ENCODE measurements around the gene DTNB. TPM values are rescaled to one million over a fixed set of nuclear protein-coding genes. Genes with fewer than 3 reads are reported as not detected.

The DTNB gene
- total and polyA plus RNA-seq, 2 donors (not counting 1 experiment from before 2014, with no cell fraction given) = 5.1 to 5.4 TPM

- H3K9me3 ChIP-seq (ENCODE audit: control insufficient read depth, insufficient read depth, low read depth, low read length) = no peaks in the 10 kb centered on the region
- H3K79me2 ChIP-seq (ENCODE audit: control insufficient read depth, insufficient read depth, low read length) = no peaks in the 10 kb centered on the region
- no peaks in the 10 kb centered on the region for H4K20me1 ChIP-seq (ENCODE audit: control insufficient read depth, extremely low read depth, insufficient read depth, low read length)
- no peaks in the 10 kb centered on the region for H3K36me3 ChIP-seq (ENCODE audit: control insufficient read depth, insufficient read depth, low read length)
- no peak overlapping the region for H2AFZ ChIP-seq (ENCODE audit: low read length)
- H3K4me2 ChIP-seq (ENCODE audit: extremely low read depth, insufficient read depth, low read length) = no peak overlapping the region
- no peak for TF ChIP-seq EZH2 (IDR thresholded peaks at IDR 0.05; ENCODE audit: low read length, missing control alignments)
- no peak for TF ChIP-seq CTCF (conservative IDR thresholded peaks at IDR 0.05 in 1 of 2, IDR thresholded peaks at IDR 0.05 in 1 of 2; ENCODE audit: low read depth in 1 of 2, low read length in 2 of 2)
- H3K9ac ChIP-seq (ENCODE audit: insufficient read depth, low read length) = no peak overlapping the region
- peaks cover 2% of the 10 kb centered on the region for H3K4me1 ChIP-seq (ENCODE audit: control insufficient read depth, extremely low read depth, insufficient read depth, low read length)
- no peak for DNase-seq (ENCODE audit: low read depth in 2 of 2)
- H3K27ac ChIP-seq (ENCODE audit: insufficient read depth, low read length) = no peak overlapping the region
- no peaks in the 10 kb centered on the region for H3K27me3 ChIP-seq (ENCODE audit: control insufficient read depth, insufficient read depth, low read length)
- H3K4me3 ChIP-seq (replicated peaks in 1 of 4; ENCODE audit: control extremely low read depth in 1 of 4, insufficient read depth in 1 of 4, low read depth in 3 of 4, low read length in 4 of 4) = no peak overlapping the region
Measured at GRCh38 chr2:25588576-25588975, 84.8 kb downstream of the DTNB start.

GRCh38 chr2:25587361-25587760 lies 86.0 kb downstream of the DTNB start:
- no peak overlapping the region for H3K4me2 ChIP-seq (ENCODE audit: extremely low read depth, insufficient read depth, low read length)
- H3K27ac ChIP-seq (ENCODE audit: insufficient read depth, low read length) = no peak overlapping the region
- no peaks in the 10 kb centered on the region for H3K36me3 ChIP-seq (ENCODE audit: control insufficient read depth, insufficient read depth, low read length)
- no peaks in the 10 kb centered on the region for H4K20me1 ChIP-seq (ENCODE audit: control insufficient read depth, extremely low read depth, insufficient read depth, low read length)
- TF ChIP-seq CTCF (conservative IDR thresholded peaks at IDR 0.05 in 1 of 2, IDR thresholded peaks at IDR 0.05 in 1 of 2; ENCODE audit: low read depth in 1 of 2, low read length in 2 of 2) (no peak), EZH2 (IDR thresholded peaks at IDR 0.05; ENCODE audit: low read length, missing control alignments) (no peak)
- no peaks in the 10 kb centered on the region for H3K27me3 ChIP-seq (ENCODE audit: control insufficient read depth, insufficient read depth, low read length)
- no peak overlapping the region for H2AFZ ChIP-seq (ENCODE audit: low read length)
- H3K4me1 ChIP-seq (ENCODE audit: control insufficient read depth, extremely low read depth, insufficient read depth, low read length) = peaks cover 2% of the 10 kb centered on the region
- no peak overlapping the region for H3K4me3 ChIP-seq (replicated peaks in 1 of 4; ENCODE audit: control extremely low read depth in 1 of 4, insufficient read depth in 1 of 4, low read depth in 3 of 4, low read length in 4 of 4)
- no peak overlapping the region for H3K9ac ChIP-seq (ENCODE audit: insufficient read depth, low read length)
- peak; percentile 42 to 75 for DNase-seq (ENCODE audit: low read depth in 2 of 2)
- no peaks in the 10 kb centered on the region for H3K79me2 ChIP-seq (ENCODE audit: control insufficient read depth, insufficient read depth, low read length)
- no peaks in the 10 kb centered on the region for H3K9me3 ChIP-seq (ENCODE audit: control insufficient read depth, insufficient read depth, low read depth, low read length)

GRCh38 chr2:25586726-25587144 lies 86.6 kb downstream of the DTNB start:
- Histone ChIP-seq H3K27me3 (ENCODE audit: control insufficient read depth, insufficient read depth, low read length) (no peaks in the 10 kb centered on the region), H3K27ac (ENCODE audit: insufficient read depth, low read length) (no peak overlapping the region), H2AFZ (ENCODE audit: low read length) (no peak overlapping the region), H3K4me3 (replicated peaks in 1 of 4; ENCODE audit: control extremely low read depth in 1 of 4, insufficient read depth in 1 of 4, low read depth in 3 of 4, low read length in 4 of 4) (no peak overlapping the region), H3K9ac (ENCODE audit: insufficient read depth, low read length) (no peak overlapping the region), H4K20me1 (ENCODE audit: control insufficient read depth, extremely low read depth, insufficient read depth, low read length) (no peaks in the 10 kb centered on the region), H3K79me2 (ENCODE audit: control insufficient read depth, insufficient read depth, low read length) (no peaks in the 10 kb centered on the region), H3K4me2 (ENCODE audit: extremely low read depth, insufficient read depth, low read length) (no peak overlapping the region), H3K4me1 (ENCODE audit: control insufficient read depth, extremely low read depth, insufficient read depth, low read length) (peaks cover 2% of the 10 kb centered on the region), H3K36me3 (ENCODE audit: control insufficient read depth, insufficient read depth, low read length) (no peaks in the 10 kb centered on the region), H3K9me3 (ENCODE audit: control insufficient read depth, insufficient read depth, low read depth, low read length) (no peaks in the 10 kb centered on the region)
- peak in 1 of 2 donors; percentile 26 for DNase-seq (ENCODE audit: low read depth in 2 of 2)
- TF ChIP-seq CTCF (conservative IDR thresholded peaks at IDR 0.05 in 1 of 2, IDR thresholded peaks at IDR 0.05 in 1 of 2; ENCODE audit: low read depth in 1 of 2, low read length in 2 of 2) (no peak), EZH2 (IDR thresholded peaks at IDR 0.05; ENCODE audit: low read length, missing control alignments) (no peak)

Data from fibroblast of lung (primary cell).